Measurements from ENCODE around the gene TERT. TPM values are rescaled to one million over a fixed set of nuclear protein-coding genes. Genes with fewer than 3 reads are reported as not detected.

Gene TERT
- total and polyA plus RNA-seq, 2 donors (not counting 1 experiment from before 2014, with no cell fraction given): 0.24 to 0.39 TPM

Small RNA genes within 50 kb of the gene (small RNA-seq; reads per million reads assigned to genes)
- not detected for gene MIR4457 (ENCODE audit: insufficient read length, low read depth, low replicate concordance)

Other genes with a start within 250 kb of the TERT start
- gene SLC12A7, start 183.0 kb downstream of the TERT start, total RNA-seq: 34.4 and 36.8 TPM in 2 replicates
- 25.5 and 26.8 TPM in 2 replicates for gene SLC12A7, start 183.0 kb downstream of the TERT start, polyA plus RNA-seq
- not detected in 2 replicates for gene SLC6A19, start 93.5 kb downstream of the TERT start, total RNA-seq
- not detected in 2 replicates for gene SLC6A19, start 93.5 kb downstream of the TERT start, polyA plus RNA-seq
- not detected in 2 replicates for gene SLC6A18, start 69.7 kb downstream of the TERT start, total RNA-seq
- not detected in 2 replicates for gene SLC6A18, start 69.7 kb downstream of the TERT start, polyA plus RNA-seq
- gene CLPTM1L, start 50.0 kb upstream of the TERT start, total RNA-seq: 99.9 and 104 TPM in 2 replicates
- 75.3 and 78.4 TPM in 2 replicates for gene CLPTM1L, start 50.0 kb upstream of the TERT start, polyA plus RNA-seq
- gene SLC6A3, start 150.4 kb upstream of the TERT start, total RNA-seq: 0.15 and 0.24 TPM in 2 replicates
- 0.01 and 0.19 TPM in 2 replicates for gene SLC6A3, start 150.4 kb upstream of the TERT start, polyA plus RNA-seq
- gene LPCAT1, start 228.9 kb upstream of the TERT start, total RNA-seq: 152 and 159 TPM in 2 replicates
- gene LPCAT1, start 228.9 kb upstream of the TERT start, polyA plus RNA-seq: 94.8 and 144 TPM in 2 replicates